ENCODE results near the gene LIN28B. TPM values are rescaled to one million over a fixed set of nuclear protein-coding genes. Genes with fewer than 3 reads are reported as not detected.

LIN28B gene
- total and polyA plus RNA-seq, 2 of the 4 experiments (the other 2 are of a cell fraction) = not detected

DNA sequence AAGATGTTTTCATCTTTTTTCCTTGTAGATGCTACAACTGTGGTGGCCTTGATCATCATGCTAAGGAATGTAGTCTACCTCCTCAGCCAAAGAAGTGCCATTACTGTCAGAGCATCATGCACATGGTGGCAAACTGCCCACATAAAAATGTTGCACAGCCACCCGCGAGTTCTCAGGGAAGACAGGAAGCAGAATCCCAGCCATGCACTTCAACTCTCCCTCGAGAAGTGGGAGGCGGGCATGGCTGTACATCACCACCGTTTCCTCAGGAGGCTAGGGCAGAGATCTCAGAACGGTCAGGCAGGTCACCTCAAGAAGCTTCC lies 121.4 kb downstream of the LIN28B start:
- Histone ChIP-seq H3K27ac (ENCODE audit: insufficient read depth, low read length) (no peak overlapping the region), H2BK20ac (ENCODE audit: low read depth, low read length) (no peak overlapping the region), H3K9me3 (ENCODE audit: control insufficient read depth, insufficient read depth, low read length) (no peaks in the 10 kb centered on the region), H2AFZ (replicated peaks; ENCODE audit: low read length, poor library complexity) (peak overlapping the region; percentile 17), H3K4me1 (ENCODE audit: control insufficient read depth, insufficient read depth, low read length) (no peaks in the 10 kb centered on the region), H3K27me3 (ENCODE audit: control insufficient read depth, insufficient read depth, low read length) (peaks cover 7% of the 10 kb centered on the region), H2AK5ac (ENCODE audit: low read depth, low read length) (no peak overlapping the region), H3K18ac (ENCODE audit: low read depth, low read length) (no peak overlapping the region), H4K20me1 (ENCODE audit: insufficient read depth, low read length) (no peaks in the 10 kb centered on the region), H4K91ac (ENCODE audit: insufficient read depth, low read depth, low read length) (no peak overlapping the region), H3K79me1 (ENCODE audit: low read depth in 1 of 2, low read length in 2 of 2) (no peaks in the 10 kb centered on the region), H3K14ac (replicated peaks; ENCODE audit: low read depth, low read length) (no peak overlapping the region), H4K8ac (ENCODE audit: low read depth in 2 of 2, low read length in 2 of 2) (no peak overlapping the region), H3K4me3 (ENCODE audit: insufficient read depth, low read depth, low read length) (no peak overlapping the region), H3K4me2 (ENCODE audit: low read depth, low read length) (no peak overlapping the region), H2BK5ac (ENCODE audit: low read depth, low read length, poor library complexity, severe bottlenecking) (no peak overlapping the region), H3K56ac (ENCODE audit: extremely low read depth, insufficient read depth, low read length) (no peak overlapping the region), H3K36me3 (ENCODE audit: control insufficient read depth, insufficient read depth, low read length) (no peaks in the 10 kb centered on the region), H3K9ac (ENCODE audit: low read depth, low read length) (no peak overlapping the region), H2BK15ac (ENCODE audit: low read depth, low read length) (no peak overlapping the region), H2BK120ac (ENCODE audit: low read depth, low read length) (no peak overlapping the region), H3K4ac (ENCODE audit: low read depth, low read length) (no peak overlapping the region), H2AK9ac (replicated peaks; ENCODE audit: low read depth, low read length, poor library complexity) (no peak overlapping the region), H3K9me1 (ENCODE audit: insufficient read depth, low read length) (no peaks in the 10 kb centered on the region), H4K5ac (ENCODE audit: low read depth, low read length) (no peak overlapping the region), H3K23ac (ENCODE audit: low read depth, low read length) (no peak overlapping the region)
- whole genome bisulfite sequencing, 2 experiments (ENCODE audit: extremely low coverage in 2 of 2, insufficient read length in 1 of 2) = no CpG with 5 or more reads among the region's 6 CpGs
- DNase-seq (no peak), ATAC-seq (ENCODE audit: low read depth) (no peak)
- no TSS peak for BruUV-seq (replicated peaks)
- in situ Hi-C loops (cut with MboI; ENCODE audit: low sequenced_read_pairs) (loop anchor here (10.0 kb wide), 2 partner anchors 134 to 394 kb away; no protein-coding TSS in a partner anchor), intact Hi-C loops (cut with micrococcal nuclease) (loop anchor here (1.0 to 5.0 kb wide), 4 partner anchors 82 to 396 kb away; no protein-coding TSS in a partner anchor), dilution Hi-C loops (cut with HindIII; ENCODE audit: low sequenced_read_pairs, unreplicated experiment) (loop anchor here (25.0 kb wide), 1 partner anchor 334 kb away; the partner anchor contains the start of gene PREP)
- ChIA-PET POLR2A (ENCODE audit: unreplicated experiment) (no interaction called here), CTCF (interaction anchor here (0.5 to 1.2 kb wide), 7 partner anchors 10 to 293 kb away, joined by 3 to 4 read pairs (median 3); partner anchors contain the start of gene HACE1)
- TF ChIP-seq SMC3 (IDR thresholded peaks at IDR 0.05; ENCODE audit: low read depth, low read length) = no peak
- TF ChIP-seq NFE2L2 (IDR thresholded peaks at IDR 0.05; ENCODE audit: low read depth, low read length) = no peak
- no peak for TF ChIP-seq CTCF (conservative IDR thresholded peaks at IDR 0.05; ENCODE audit: low read depth, low read length)
- no peak for TF ChIP-seq FOS (IDR thresholded peaks at IDR 0.05; ENCODE audit: low read depth, low read length)
- no peak for TF ChIP-seq POLR2A (IDR thresholded peaks at IDR 0.05; ENCODE audit: low read depth, low read length)
- no peak for TF ChIP-seq RAD21 (IDR thresholded peaks at IDR 0.05; ENCODE audit: low read length)
- TF ChIP-seq CHD1 (IDR thresholded peaks at IDR 0.05; ENCODE audit: low read depth, low read length) = no peak
- TF ChIP-seq, protein P1, sequence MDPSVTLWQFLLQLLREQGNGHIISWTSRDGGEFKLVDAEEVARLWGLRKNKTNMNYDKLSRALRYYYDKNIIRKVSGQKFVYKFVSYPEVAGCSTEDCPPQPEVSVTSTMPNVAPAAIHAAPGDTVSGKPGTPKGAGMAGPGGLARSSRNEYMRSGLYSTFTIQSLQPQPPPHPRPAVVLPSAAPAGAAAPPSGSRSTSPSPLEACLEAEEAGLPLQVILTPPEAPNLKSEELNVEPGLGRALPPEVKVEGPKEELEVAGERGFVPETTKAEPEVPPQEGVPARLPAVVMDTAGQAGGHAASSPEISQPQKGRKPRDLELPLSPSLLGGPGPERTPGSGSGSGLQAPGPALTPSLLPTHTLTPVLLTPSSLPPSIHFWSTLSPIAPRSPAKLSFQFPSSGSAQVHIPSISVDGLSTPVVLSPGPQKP (IDR thresholded peaks at IDR 0.05; ENCODE audit: borderline replicate concordance, low read depth, low read length) = no peak
- TF ChIP-seq MXI1 (IDR thresholded peaks at IDR 0.05; ENCODE audit: borderline replicate concordance, low read depth, low read length) = no peak
- TF ChIP-seq MAZ (IDR thresholded peaks at IDR 0.05; ENCODE audit: borderline replicate concordance, low read depth, low read length) = no peak
- no peak for TF ChIP-seq USF2 (IDR thresholded peaks at IDR 0.05; ENCODE audit: low read depth, low read length)
- no peak for TF ChIP-seq CEBPB (IDR thresholded peaks at IDR 0.05; ENCODE audit: low read depth, low read length)
